Testis (tissue), 3 donors: ENCODE data around the gene TOM1L2. TPM values are rescaled to one million over a fixed set of nuclear protein-coding genes. Genes with fewer than 3 reads are reported as not detected.

Source experiments
- DNase-seq: peaks from one replicate; pipeline ENCODE4 v3.0.0-alpha.2; 2019
- H3K27ac ChIP-seq, 2 donors: fragments of 200-600 bp; sonication (generic); one replicate each; pipeline ENCODE4 v1.5.1; 2019
- H3K27me3 ChIP-seq: fragments of 200-600 bp; sonication (generic); one replicate; pipeline ENCODE4 v1.5.1; 2019
- H3K36me3 ChIP-seq: fragments of 200-600 bp; sonication (generic); one replicate; pipeline ENCODE4 v1.5.1; 2017; ENCODE audit warnings: low read depth; ENCODE audit errors: missing control alignments
- H3K4me1 ChIP-seq: fragments of 200-600 bp; sonication (generic); one replicate; pipeline ENCODE4 v1.5.1; 2019
- H3K4me3 ChIP-seq, 2 donors: fragments of 200-600 bp; sonication (generic); one replicate each; pipeline ENCODE4 v1.5.1; 2017 to 2019
- H3K9me3 ChIP-seq: fragments of 200-600 bp; sonication (generic); one replicate; pipeline ENCODE4 v1.5.1; 2017
- CTCF ChIP-seq, 3 experiments: fragments of 450-650 bp in 2 of 3; fragments of 200-600 bp in 1 of 3; sonication (generic) in 1 of 3; IDR thresholded peaks; one replicate each; pipeline ENCODE4 v1.5.1; 2016 to 2019; ENCODE audit warnings: antibody characterized with exemption in 3 of 3, mild to moderate bottlenecking in 2 of 3, moderate library complexity in 1 of 3
- POLR2A ChIP-seq: fragments of 450-650 bp; IDR thresholded peaks from one replicate; pipeline ENCODE4 v1.6.1; 2017; ENCODE audit warnings: antibody characterized with exemption, mild to moderate bottlenecking, moderate library complexity
- WGBS, 2 donors: methylation state at CpG; one replicate each; pipeline ENCODE4 v1.1.5; 2018; 5-methylcytosine and 5-hydroxymethylcytosine counted together
- intact Hi-C: fragments of 100-400 bp; cut with DNase I; formaldehyde crosslinking; loops from one replicate; pipeline ENCODE4 v1.15.1; 2023; ENCODE audit warnings: low total_unique reads
- polyA plus RNA-seq: library from polyadenylated mRNA; stranded (reverse); fragments of 350-450 nt; fragmentation: Illumina TruSeq; extraction: RNeasy Lipid Tissue Mini Kit (QIAGEN cat#74804); gene quantifications from one replicate; pipeline ENCODE4 v1.2.3, GENCODE V29; 2014; ENCODE audit warnings: low read depth, low replicate concordance; ENCODE audit not compliant: insufficient read depth
- total RNA-seq, 2 donors: library from RNA; depleted of rRNA; stranded (reverse); fragments of >200 nt; gene quantifications; one replicate each; pipeline ENCODE4 v1.2.3, GENCODE V29; 2016

The TOM1L2 gene
- total and polyA plus RNA-seq, 3 donors from 2014 or later: 92.4 to 221 (median 218) TPM

GRCh38 chr17:17822616-17823015 is 149.6 kb downstream of the TOM1L2 start:
- H3K27me3 ChIP-seq: no peaks in the 10 kb centered on the region
- no peaks in the 10 kb centered on the region for H3K9me3 ChIP-seq
- H3K4me1 ChIP-seq: peaks cover 64% of the 10 kb centered on the region
- H3K27ac ChIP-seq: peak overlapping the region; percentile 35 to 90
- whole genome bisulfite sequencing, 2 donors: 52% methylated on average over 3 of the region's 3 CpGs; no CpG with 5 or more reads in 1 of the 2 donors
- intact Hi-C loops: no loop called here
- no peak for DNase-seq
- H3K4me3 ChIP-seq: peak overlapping the region; percentile 57 to 68
- TF ChIP-seq POLR2A: no peak
- TF ChIP-seq CTCF (IDR thresholded peaks at IDR 0.05): no peak
- no peaks in the 10 kb centered on the region for H3K36me3 ChIP-seq

GRCh38 chr17:17822189-17822588 is 150.0 kb downstream of the TOM1L2 start:
- 9 to 40% methylated on average over 1 of the region's 1 CpG for WGBS, 2 donors
- intact Hi-C loops: no loop called here
- H3K4me3 ChIP-seq: peak overlapping the region; percentile 57 to 68
- no peaks in the 10 kb centered on the region for H3K9me3 ChIP-seq
- H3K27ac ChIP-seq: peak overlapping the region; percentile 35 to 90
- TF ChIP-seq CTCF (IDR thresholded peaks at IDR 0.05): no peak
- TF ChIP-seq POLR2A: no peak
- H3K36me3 ChIP-seq: no peaks in the 10 kb centered on the region
- peaks cover 60% of the 10 kb centered on the region for H3K4me1 ChIP-seq
- H3K27me3 ChIP-seq: no peaks in the 10 kb centered on the region
- DNase-seq: peak; percentile 90

- no peak for DNase-seq
- H3K36me3 ChIP-seq: no peaks in the 10 kb centered on the region
Observed at GRCh38 chr17:17820463-17821158, 151.6 kb downstream of the TOM1L2 start.

GRCh38 chr17:17820046-17820445 is 152.2 kb downstream of the TOM1L2 start:
- peaks cover 52% of the 10 kb centered on the region for H3K4me1 ChIP-seq
- no peaks in the 10 kb centered on the region for H3K9me3 ChIP-seq
- intact Hi-C loops: no loop called here
- no peak overlapping the region for H3K27ac ChIP-seq
- WGBS, 2 donors: 87 to 93% methylated on average over 7 to 10 of the region's 10 CpGs
- no peak for DNase-seq
- no peaks in the 10 kb centered on the region for H3K36me3 ChIP-seq
- TF ChIP-seq POLR2A (no peak), CTCF (IDR thresholded peaks at IDR 0.05) (no peak)
- H3K27me3 ChIP-seq: no peaks in the 10 kb centered on the region
- no peak overlapping the region for H3K4me3 ChIP-seq

More at GRCh38 chr17:17820463-17821158, 151.6 kb downstream of the TOM1L2 start:
- H3K4me3 ChIP-seq: no peak overlapping the region
- no peak overlapping the region for H3K27ac ChIP-seq
- TF ChIP-seq CTCF (IDR thresholded peaks at IDR 0.05) (no peak), POLR2A (no peak)
- intact Hi-C loops: no loop called here
- H3K9me3 ChIP-seq: no peaks in the 10 kb centered on the region
- H3K27me3 ChIP-seq: no peaks in the 10 kb centered on the region
- 84 to 85% methylated on average over 7 of the region's 7 CpGs for WGBS, 2 donors
- H3K4me1 ChIP-seq: peaks cover 52% of the 10 kb centered on the region

- H3K27ac ChIP-seq: no peak overlapping the region
Observed at GRCh38 chr17:17819561-17819995, 152.6 kb downstream of the TOM1L2 start.

More at GRCh38 chr17:17819561-17819995, 152.6 kb downstream of the TOM1L2 start:
- Histone ChIP-seq H3K9me3 (no peaks in the 10 kb centered on the region), H3K36me3 (no peaks in the 10 kb centered on the region), H3K4me1 (peaks cover 47% of the 10 kb centered on the region), H3K4me3 (no peak overlapping the region), H3K27me3 (no peaks in the 10 kb centered on the region)
- WGBS, 2 donors: 70% methylated on average over 12 of the region's 12 CpGs; no CpG with 5 or more reads in 1 of the 2 donors
- TF ChIP-seq CTCF (IDR thresholded peaks at IDR 0.05): no peak
- no peak for TF ChIP-seq POLR2A
- intact Hi-C loops: no loop called here
- DNase-seq: peak; percentile 79
